Gastroesophageal sphincter (tissue), 3 donors: ENCODE results near the gene ALG6.

Experiments used
- CTCF ChIP-seq, 4 experiments: fragments of 200-600 bp in 2 of 4; fragments of 450-650 bp in 2 of 4; sonication (generic) in 1 of 4; IDR thresholded peaks; one replicate each; pipeline ENCODE4 v1.5.1; 2017 to 2019; ENCODE audit warnings: antibody characterized with exemption in 4 of 4, mild to moderate bottlenecking in 2 of 4, moderate library complexity in 2 of 4
- EP300 ChIP-seq: sonication (generic); formaldehyde crosslinking; IDR thresholded peaks from one replicate; pipeline ENCODE4 v1.6.1; 2017; ENCODE audit warnings: antibody characterized with exemption, mild to moderate bottlenecking
- POLR2A ChIP-seq, 2 donors: fragments of 450-650 bp; IDR thresholded peaks; one replicate each; pipeline ENCODE4 v1.6.1; 2017; ENCODE audit warnings: antibody characterized with exemption in 2 of 2, mild to moderate bottlenecking in 2 of 2, moderate library complexity in 1 of 2
- POLR2AphosphoS5 ChIP-seq: sonication (generic); formaldehyde crosslinking; IDR thresholded peaks from one replicate; pipeline ENCODE4 v1.6.1; 2017; ENCODE audit warnings: antibody characterized with exemption

- TF ChIP-seq POLR2A (IDR thresholded peaks at IDR 0.05), result no peak
- no peak for TF ChIP-seq CTCF (IDR thresholded peaks at IDR 0.05)
- no peak for TF ChIP-seq EP300
- TF ChIP-seq POLR2AphosphoS5, result no peak
Observed at GRCh38 chr1:63423649-63424048, 56.2 kb downstream of the ALG6 start.
